GM12892 (cell line): ENCODE data around the gene ALKBH5.

Source experiments
- POLR2A ChIP-seq: IDR thresholded peaks from 2 replicates; pipeline ENCODE4 v1.6.1; 2011; ENCODE audit warnings: low read depth, low read length, control low read depth
- POLR2AphosphoS5 ChIP-seq: IDR thresholded peaks from 2 replicates; pipeline ENCODE4 v1.6.1; 2011; ENCODE audit warnings: low read depth, low read length, control low read depth
- TAF1 ChIP-seq: IDR thresholded peaks from 2 replicates; pipeline ENCODE4 v1.6.1; 2011; ENCODE audit warnings: low read depth, mild to moderate bottlenecking, control low read depth, low read length, borderline replicate concordance

- TF ChIP-seq POLR2A (no peak), POLR2AphosphoS5 (no peak), TAF1 (0 out of 2 replicates have a peak, but pooled peaks have one; percentile 9)
These were observed 1.8 kb downstream of the ALKBH5 start for GRCh38 chr17:18185391-18185790.
